ENCODE results near the gene GGT1. TPM values are rescaled to one million over a fixed set of nuclear protein-coding genes. Genes with fewer than 3 reads are reported as not detected.
"Not testable (repeated sequence)": the region's sequence is repeated elsewhere in the genome, so short reads cannot be mapped to it uniquely, and the experiment has no call there.

GGT1 gene
- total RNA-seq, 1 experiment from 2014 or later: 2.2 TPM

GRCh38 chr22:24592851-24593558 lies 10.0 kb upstream of the GGT1 start, which contains the start of gene LRRC75B:
TSS of gene LRRC75B (minus strand) at chr22:24593073. CDS start at chr22:24593039, 34 bp downstream.
- H3K27me3 ChIP-seq: no peaks in the 10 kb centered on the region
- H3K9me3 ChIP-seq: no peaks in the 10 kb centered on the region
- H3K4me3 ChIP-seq: peak within 1 kb of the TSS; percentile 63
- DNase-seq: peak; percentile 92
- no peaks in the 10 kb centered on the region for H3K36me3 ChIP-seq

DNA sequence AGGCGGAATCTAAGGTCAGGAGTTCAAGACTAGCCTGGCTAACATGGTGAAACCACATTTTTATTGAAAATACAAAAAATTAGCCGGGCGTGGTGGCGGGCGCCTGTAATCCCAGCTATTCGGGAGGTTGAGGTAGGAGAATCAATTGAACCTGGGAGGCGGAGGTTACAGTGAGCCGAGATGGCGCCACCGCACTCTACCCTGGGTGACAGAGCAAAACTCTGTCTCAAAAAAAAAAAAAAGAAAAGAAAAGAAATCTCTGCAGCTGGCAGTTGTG lies 9.5 kb upstream of the GGT1 start:
- H3K9me3 ChIP-seq, H3K27me3 ChIP-seq, DNase-seq, H3K36me3 ChIP-seq: not testable (repeated sequence)
- peak overlapping the region; percentile 63 for H3K4me3 ChIP-seq

DNA sequence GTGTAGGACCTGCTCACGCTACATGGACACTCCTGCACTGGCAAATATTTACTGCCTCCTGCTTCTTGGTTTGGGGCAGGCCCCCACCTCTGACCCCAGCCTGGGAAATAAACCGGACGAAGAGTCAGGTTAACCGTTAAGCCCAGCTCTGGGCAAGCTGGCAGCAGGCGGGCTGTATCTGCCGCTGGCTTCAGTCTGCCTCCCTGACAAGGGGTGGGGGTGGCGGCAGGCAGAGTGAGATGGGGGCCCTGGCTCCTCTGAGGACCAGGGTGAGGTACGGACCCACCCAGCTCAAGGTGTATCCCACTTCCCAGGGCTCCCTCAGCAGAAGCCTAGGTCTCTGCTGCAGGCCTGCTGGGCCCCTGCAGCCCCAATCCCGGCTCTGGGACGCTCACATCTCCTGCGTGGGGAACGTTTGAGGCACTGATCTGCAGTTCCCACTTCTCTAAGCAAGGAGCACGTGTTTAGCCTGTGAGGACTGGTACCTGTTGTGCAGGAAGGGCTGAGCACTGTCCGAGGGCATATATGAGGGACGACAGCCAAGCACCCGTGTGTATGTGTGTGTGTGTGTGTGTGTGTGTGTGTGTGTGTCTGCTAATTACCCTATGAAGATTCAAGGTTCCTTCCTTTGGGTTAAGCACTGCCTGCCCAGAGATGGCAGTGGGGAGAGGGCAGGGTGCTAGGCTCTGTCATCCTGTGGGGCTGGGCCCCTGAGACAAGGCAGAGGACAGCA lies 9.0 kb upstream of the GGT1 start:
- no peaks in the 10 kb centered on the region for H3K36me3 ChIP-seq
- no peaks in the 10 kb centered on the region for H3K27me3 ChIP-seq
- no peaks in the 10 kb centered on the region for H3K9me3 ChIP-seq
- no peak for DNase-seq
- no peak overlapping the region for H3K4me3 ChIP-seq

DNA sequence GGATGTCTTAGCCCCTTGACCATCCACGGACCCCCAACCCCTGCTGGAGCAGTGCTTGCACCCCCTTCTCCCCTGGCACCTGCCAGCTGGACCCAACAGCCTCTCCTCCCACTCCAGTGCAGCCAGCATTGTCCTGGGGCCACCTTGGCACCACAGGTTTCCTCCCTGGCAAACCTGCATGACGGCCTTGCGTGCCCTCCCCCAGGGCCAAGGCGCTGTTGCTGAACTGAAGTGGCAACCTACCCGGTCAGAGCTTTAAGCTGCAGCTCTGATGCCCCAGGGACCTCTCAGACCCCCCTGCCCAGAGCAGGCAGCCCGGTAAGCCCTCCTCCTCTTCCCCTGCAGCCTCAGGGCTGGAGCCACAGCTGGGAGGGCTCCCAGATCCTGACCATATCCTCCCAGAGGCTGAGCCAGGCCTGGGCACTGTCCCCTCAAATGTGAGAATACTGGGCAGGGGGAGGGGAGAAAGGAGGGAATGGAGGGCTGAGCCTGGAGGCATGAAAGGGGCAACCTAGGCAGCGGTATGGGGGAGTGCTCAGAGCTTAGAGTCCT lies 8.3 kb upstream of the GGT1 start:
- no peaks in the 10 kb centered on the region for H3K36me3 ChIP-seq
- DNase-seq: no peak
- H3K4me3 ChIP-seq: no peak overlapping the region
- H3K9me3 ChIP-seq: no peaks in the 10 kb centered on the region
- no peaks in the 10 kb centered on the region for H3K27me3 ChIP-seq

GRCh38 chr22:24595228-24595627 lies 7.8 kb upstream of the GGT1 start:
- Histone ChIP-seq H3K4me3 (no peak overlapping the region), H3K9me3 (no peaks in the 10 kb centered on the region), H3K27me3 (no peaks in the 10 kb centered on the region), H3K36me3 (no peaks in the 10 kb centered on the region)
- DNase-seq: no peak

DNA sequence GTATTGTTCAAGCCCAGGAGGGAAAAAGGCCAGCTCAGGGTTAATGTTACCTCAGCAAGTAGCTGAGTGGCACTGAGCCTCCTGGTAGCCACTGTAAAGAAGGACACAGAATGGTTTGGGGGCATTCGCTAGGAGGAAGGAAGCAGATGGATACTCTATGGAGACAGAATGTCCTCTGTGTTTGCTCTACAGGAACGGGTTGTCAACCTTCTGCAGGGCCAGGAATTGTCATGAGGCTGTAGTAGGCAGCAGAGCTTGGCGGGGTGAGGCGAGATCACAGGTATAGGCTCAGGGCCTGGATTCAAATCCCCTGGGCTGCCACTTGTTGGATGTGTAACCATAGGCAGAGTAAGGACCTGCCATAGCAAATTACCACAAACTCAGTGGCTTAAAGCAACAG lies 7.1 kb upstream of the GGT1 start:
- Histone ChIP-seq H3K9me3 (no peaks in the 10 kb centered on the region), H3K4me3 (no peak overlapping the region), H3K27me3 (no peaks in the 10 kb centered on the region), H3K36me3 (no peaks in the 10 kb centered on the region)
- no peak for DNase-seq

DNA sequence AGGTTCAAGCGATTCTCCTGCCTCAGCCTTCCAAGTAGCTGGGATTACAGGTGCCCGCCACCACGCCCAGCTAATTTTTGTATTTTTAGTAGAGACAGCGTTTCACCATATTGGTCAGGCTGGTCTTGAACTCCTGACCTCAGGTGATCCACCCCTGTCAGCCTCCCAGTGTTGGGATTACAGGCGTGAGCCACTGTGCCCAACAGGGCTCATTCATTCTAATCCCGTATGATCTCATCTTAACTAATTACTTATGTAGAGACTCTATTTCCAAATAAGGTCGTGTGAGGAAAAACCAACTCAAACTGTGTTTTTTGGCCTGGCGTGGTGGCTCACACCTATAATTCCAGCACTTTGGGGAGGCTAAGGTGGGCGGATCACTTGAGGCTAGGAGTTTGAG lies 5.9 kb upstream of the GGT1 start:
- not testable (repeated sequence) for H3K4me3 ChIP-seq, H3K27me3 ChIP-seq, DNase-seq, H3K9me3 ChIP-seq, H3K36me3 ChIP-seq

- Histone ChIP-seq H3K9me3 (no peaks in the 10 kb centered on the region), H3K4me3 (no peak overlapping the region), H3K27me3 (no peaks in the 10 kb centered on the region), H3K36me3 (no peaks in the 10 kb centered on the region)
- DNase-seq: no peak
Measured at GRCh38 chr22:24599514-24599913, 3.5 kb upstream of the GGT1 start.

DNA sequence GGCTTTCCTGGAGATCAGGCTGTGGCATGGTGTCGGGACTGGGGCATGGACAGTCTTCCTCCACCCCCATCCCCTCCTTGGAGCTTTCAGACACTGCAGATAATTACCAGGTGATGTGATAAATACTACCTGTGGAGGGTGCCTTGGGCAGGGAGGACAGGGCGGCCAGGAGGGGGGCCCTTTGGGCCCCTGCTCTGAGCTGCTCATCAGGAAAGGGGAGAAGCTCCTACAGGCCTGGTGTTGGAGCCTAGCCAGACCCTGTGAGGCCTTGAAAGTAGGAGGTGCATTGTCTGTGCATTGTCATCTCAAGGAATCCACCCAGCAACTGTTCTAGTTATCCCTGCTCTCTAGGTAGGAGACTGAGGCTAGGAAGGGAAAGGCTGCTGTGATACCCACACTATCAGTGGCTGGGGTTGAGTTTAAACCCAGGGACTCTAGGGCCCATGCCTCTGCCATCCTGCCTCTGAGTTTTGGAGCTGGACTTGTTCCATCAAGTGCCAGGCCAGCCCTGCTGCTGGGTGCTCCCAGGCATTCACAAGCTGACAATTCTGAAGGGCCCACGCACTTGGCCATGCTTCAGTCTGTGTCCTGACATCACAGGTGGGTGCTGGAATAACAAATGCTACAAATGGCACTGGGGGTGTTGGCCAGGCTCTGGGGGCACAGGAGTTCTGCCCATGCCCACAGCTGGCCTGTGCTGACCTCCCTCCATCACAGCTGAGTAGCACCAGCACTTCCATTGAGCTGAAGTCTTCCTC lies 2.9 kb upstream of the GGT1 start:
- H3K36me3 ChIP-seq, H3K4me3 ChIP-seq, DNase-seq, H3K9me3 ChIP-seq, H3K27me3 ChIP-seq: not testable (repeated sequence)

DNA sequence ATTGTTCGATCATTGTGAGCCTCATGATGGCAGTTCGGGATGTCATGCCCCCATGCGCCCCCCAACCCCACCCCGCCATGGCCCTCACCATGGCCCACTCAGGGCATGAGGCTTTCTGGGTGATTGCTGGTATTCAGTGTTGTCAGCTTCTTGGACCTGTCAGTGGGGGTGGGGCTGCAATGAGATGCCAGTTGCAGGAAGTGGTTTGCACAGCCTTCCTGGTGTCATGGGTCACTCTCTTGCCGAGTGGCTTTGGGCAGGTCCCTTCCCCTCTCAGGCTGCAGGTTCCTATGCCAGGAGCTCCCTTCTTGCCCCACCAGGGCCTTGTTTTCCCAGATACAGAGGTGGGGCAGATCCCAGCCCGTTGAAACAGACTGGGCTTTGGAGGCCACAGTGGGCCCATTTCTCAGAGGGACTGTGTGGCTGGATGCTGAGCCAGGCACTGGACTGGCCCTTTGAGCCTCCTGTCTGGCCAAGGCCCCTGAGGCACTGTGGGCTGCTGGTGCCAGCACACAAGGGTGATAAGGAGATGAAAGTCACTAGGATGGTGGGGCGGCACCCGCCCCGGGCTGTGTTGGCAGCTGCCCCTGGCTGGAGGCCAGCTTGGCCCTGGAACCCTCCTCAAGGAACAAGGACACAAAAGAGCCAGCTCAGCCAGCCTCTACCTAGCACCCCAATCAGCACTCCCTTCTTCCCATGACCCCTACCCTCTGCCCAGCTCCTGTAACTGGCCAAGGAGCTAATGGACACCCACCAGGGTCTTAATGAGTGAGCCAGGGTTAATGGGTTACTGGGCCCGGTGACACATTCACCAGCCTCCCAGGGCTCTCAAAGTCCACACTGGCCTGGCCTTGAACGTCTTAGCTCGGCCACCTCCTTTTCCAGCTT lies 1.5 kb upstream of the GGT1 start:
- no peak for DNase-seq

GRCh38 chr22:24602105-24602749 lies 766 bp upstream of the GGT1 start:
- not testable (repeated sequence) for DNase-seq, H3K9me3 ChIP-seq, H3K4me3 ChIP-seq, H3K36me3 ChIP-seq, H3K27me3 ChIP-seq

More for the DNA sequence above, 1.5 kb upstream of the GGT1 start:
- H3K4me3 ChIP-seq: no peak overlapping the region
- no peaks in the 10 kb centered on the region for H3K27me3 ChIP-seq
- H3K9me3 ChIP-seq: no peaks in the 10 kb centered on the region
- no peaks in the 10 kb centered on the region for H3K36me3 ChIP-seq

GRCh38 chr22:24603770-24604629 lies 1.0 kb downstream of the GGT1 start:
- not testable (repeated sequence) for H3K27me3 ChIP-seq, H3K36me3 ChIP-seq, DNase-seq, H3K4me3 ChIP-seq, H3K9me3 ChIP-seq

GRCh38 chr22:24606340-24606739 lies 3.3 kb downstream of the GGT1 start:
- DNase-seq, H3K4me3 ChIP-seq, H3K36me3 ChIP-seq, H3K9me3 ChIP-seq, H3K27me3 ChIP-seq: not testable (repeated sequence)

DNA sequence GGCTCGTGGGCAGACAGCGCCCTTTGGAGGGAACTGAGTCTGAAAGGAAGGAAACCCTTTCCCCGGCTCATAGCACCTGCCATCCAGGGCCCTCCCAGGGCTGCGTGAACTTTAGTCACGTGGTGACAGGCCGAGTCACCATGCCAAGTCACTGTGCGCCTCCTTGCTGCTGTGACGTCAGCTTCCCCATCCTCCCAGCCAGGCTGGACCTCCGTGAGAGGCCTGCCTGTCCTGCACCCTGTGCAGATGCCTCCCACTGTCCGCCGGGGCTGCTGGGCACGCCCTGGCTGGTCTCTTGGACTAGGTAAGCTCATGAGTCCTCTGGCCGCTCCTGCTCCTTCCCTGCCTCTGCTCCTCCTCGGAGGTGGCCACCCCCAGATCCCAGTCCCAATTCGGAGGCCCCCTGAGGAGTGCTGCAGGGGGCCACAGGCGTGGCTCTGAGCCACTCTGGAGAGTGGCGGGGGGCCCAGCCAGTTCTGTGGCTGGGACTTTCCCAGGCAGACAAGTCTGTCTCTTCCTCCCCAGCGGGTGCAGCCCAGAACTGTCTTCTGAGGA lies 4.5 kb downstream of the GGT1 start:
- not testable (repeated sequence) for H3K4me3 ChIP-seq, DNase-seq, H3K36me3 ChIP-seq, H3K9me3 ChIP-seq, H3K27me3 ChIP-seq

- not testable (repeated sequence) for H3K36me3 ChIP-seq, H3K27me3 ChIP-seq, DNase-seq, H3K4me3 ChIP-seq, H3K9me3 ChIP-seq
Measured at GRCh38 chr22:24608327-24608726, 5.3 kb downstream of the GGT1 start.

Data from MG63 (cell line).